GM12878 (cell line): ENCODE measurements around the gene MEIOB. TPM values are rescaled to one million over a fixed set of nuclear protein-coding genes. Genes with fewer than 3 reads are reported as not detected.

Experiments
- ATAC-seq: fragments of 200-7000 bp; cut with Tn5 transposase; 3 replicates; pipeline ENCODE4 v1.9.1; 2020; ENCODE audit warnings: mild to moderate bottlenecking, moderate library complexity
- BruUV-seq: library from RNA; stranded (reverse); fragments of 400-500 nt; replicated peaks from 2 replicates; lab custom pipeline; 2021; lab: Mats Ljungman, UMichigan
- CTCF ChIA-PET: fragments of 300-600 bp; sonication (Branson Sonifier 250); formaldehyde crosslinking; extraction: SDS; loops from one replicate; lab custom pipeline; 2021; ENCODE audit warnings: inconsistent platforms; lab: Yijun Ruan, JAX
- POLR2A ChIA-PET: fragments of 350-600 bp; formaldehyde crosslinking; extraction: SDS; loops from one replicate; lab custom pipeline; 2021; ENCODE audit warnings: inconsistent platforms; lab: Charles Lee
- RAD21 ChIA-PET: fragments of 300-600 bp; sonication (Branson Sonifier 250); formaldehyde crosslinking; loops from one replicate; lab custom pipeline; 2023; ENCODE audit warnings: antibody characterized with exemption; ENCODE audit not compliant: unreplicated experiment; lab: Charles Lee
- SMC1A ChIA-PET: fragments of 300-600 bp; sonication (Branson Sonifier 250); formaldehyde crosslinking; loops from one replicate; lab custom pipeline; 2023; ENCODE audit not compliant: unreplicated experiment, uncharacterized antibody; lab: Charles Lee
- DNase-seq: peaks from one replicate; pipeline ENCODE4 v3.0.0-alpha.2; 2011; ENCODE audit warnings: low read depth, low spot score
- FAIRE-seq: peaks from 3 replicates; lab custom pipeline; 2011; peaks lifted over from hg19 to GRCh38; lab: Jason Lieb, UNC
- H2AFZ ChIP-seq: 2 replicates; pipeline ENCODE4 v1.6.0; 2011; ENCODE audit warnings: low read depth, low read length, control low read depth; ENCODE audit not compliant: control insufficient read depth
- H3K27ac ChIP-seq: 2 replicates; pipeline ENCODE4 v1.5.1; 2011; ENCODE audit warnings: control low read depth; ENCODE audit not compliant: control insufficient read depth, insufficient read depth
- H3K27me3 ChIP-seq, 2 experiments: replicated peaks in 1 of 2; 2 replicates each; pipeline versions ENCODE4 v1.6.0 to v1.6.1; 2011; ENCODE audit warnings: low read length in 1 of 2; ENCODE audit not compliant: control insufficient read depth in 2 of 2, insufficient read depth in 2 of 2
- H3K36me3 ChIP-seq, 2 experiments: 2 replicates each; pipeline ENCODE4 v1.5.1; 2011; ENCODE audit warnings: low read length in 1 of 2; ENCODE audit not compliant: control insufficient read depth in 2 of 2, insufficient read depth in 2 of 2
- H3K4me1 ChIP-seq: 2 replicates; pipeline ENCODE4 v1.6.1; 2011; ENCODE audit warnings: mild to moderate bottlenecking, low read length, moderate library complexity, mixed read lengths; ENCODE audit not compliant: control insufficient read depth, insufficient read depth
- H3K4me2 ChIP-seq: 2 replicates; pipeline ENCODE4 v1.6.0; 2011; ENCODE audit warnings: control low read depth; ENCODE audit not compliant: control insufficient read depth, insufficient read depth
- H3K4me3 ChIP-seq: fragments of 200-600 bp; sonication (generic); 2 replicates; pipeline ENCODE4 v1.5.1; 2016
- H3K79me2 ChIP-seq: 2 replicates; pipeline ENCODE4 v1.6.0; 2011; ENCODE audit warnings: low read length; ENCODE audit not compliant: control insufficient read depth, insufficient read depth
- H3K9ac ChIP-seq: 2 replicates; pipeline ENCODE4 v1.8.0; 2011; ENCODE audit warnings: low read length, control low read depth, mixed read lengths; ENCODE audit not compliant: control insufficient read depth, insufficient read depth
- H3K9me3 ChIP-seq: replicated peaks from 3 replicates; pipeline ENCODE4 v1.5.1; 2011; ENCODE audit warnings: mild to moderate bottlenecking, low read length; ENCODE audit not compliant: control insufficient read depth, insufficient read depth
- H4K20me1 ChIP-seq: 2 replicates; pipeline ENCODE4 v1.6.0; 2011; ENCODE audit not compliant: control insufficient read depth, insufficient read depth
- BCL3 ChIP-seq: IDR thresholded peaks from 2 replicates; pipeline ENCODE4 v1.6.1; 2011; ENCODE audit warnings: borderline replicate concordance, low read depth, mild to moderate bottlenecking, moderate library complexity, low read length; ENCODE audit not compliant: insufficient read depth, poor library complexity, severe bottlenecking
- DPF2 ChIP-seq: fragments of 450-650 bp; IDR thresholded peaks from 2 replicates; pipeline ENCODE4 v1.6.1; 2017; ENCODE audit warnings: mild to moderate bottlenecking
- POLR2A ChIP-seq: IDR thresholded peaks from 2 replicates; pipeline ENCODE4 v1.6.1; 2011; ENCODE audit warnings: low read depth, mild to moderate bottlenecking, low read length
- REST ChIP-seq: IDR thresholded peaks from 2 replicates; pipeline ENCODE4 v1.6.1; 2012; ENCODE audit warnings: mild to moderate bottlenecking, low read depth, low read length
- SPI1 ChIP-seq: IDR thresholded peaks from 2 replicates; pipeline ENCODE4 v1.6.1; 2011; ENCODE audit warnings: low read depth, mild to moderate bottlenecking, low read length, moderate library complexity, borderline replicate concordance; ENCODE audit not compliant: insufficient read depth
- TARDBP ChIP-seq: IDR thresholded peaks from 2 replicates; pipeline ENCODE4 v1.6.1; 2016; ENCODE audit warnings: borderline replicate concordance
- ZNF217 ChIP-seq: fragments of 450-650 bp; IDR thresholded peaks from 2 replicates; pipeline ENCODE4 v1.6.1; 2017; ENCODE audit warnings: antibody characterized with exemption, mild to moderate bottlenecking
- WGBS: methylation state at CpG from one replicate; pipeline ENCODE4 v1.1.6; 2016; ENCODE audit warnings: low lambda C conversion rate; ENCODE audit not compliant: insufficient replicate concordance, insufficient coverage; ENCODE audit errors: missing lambda C conversion rate; 5-methylcytosine and 5-hydroxymethylcytosine counted together
- in situ Hi-C: fragments of 300-500 bp; cut with MboI; formaldehyde crosslinking; loops from 9 replicates; pipeline ENCODE4 v1.14.3; 2018; ENCODE audit warnings: mixed read lengths
- intact Hi-C: fragments of 100-400 bp; cut with micrococcal nuclease; formaldehyde crosslinking; loops from one replicate; pipeline ENCODE4 v1.14.2; 2022; ENCODE audit not compliant: unreplicated experiment
- polyA plus RNA-seq, 11 experiments: library from polyadenylated mRNA; depleted of rRNA in 4 of 11; unstranded in 6 of 11; stranded (reverse) in 5 of 11; fragments of >200 nt; fragmentation: Nextera tagmentation in 4 of 11; fragmentation: Illumina TruSeq in 1 of 11; extraction: Ambion mirVana in 4 of 11; extraction: Trizol in 1 of 11; gene quantifications; 1 replicate in 1 of 11; 2 replicates in 10 of 11; pipeline versions ENCODE4 v1.2.1 to v1.2.3, GENCODE V29; 2011 to 2016; ENCODE audit warnings: inconsistent platforms in 2 of 11, missing spikeins in 2 of 11, low read depth in 1 of 11
- total RNA-seq, 4 experiments: library from RNA; depleted of rRNA in 3 of 4; stranded (reverse); fragments of >200 nt in 3 of 4; fragmentation: Illumina TruSeq in 1 of 4; extraction: Trizol in 1 of 4; gene quantifications; 2 replicates each; pipeline versions ENCODE4 v1.2.1 to v1.2.3, GENCODE V29; 2013 to 2021

MEIOB gene
- total and polyA plus RNA-seq, 10 of the 15 experiments (the other 5 are each of a cell fraction or from before 2014, with no cell fraction given): 0.04 to 0.26 (median 0.09) TPM; not detected in 5

DNA sequence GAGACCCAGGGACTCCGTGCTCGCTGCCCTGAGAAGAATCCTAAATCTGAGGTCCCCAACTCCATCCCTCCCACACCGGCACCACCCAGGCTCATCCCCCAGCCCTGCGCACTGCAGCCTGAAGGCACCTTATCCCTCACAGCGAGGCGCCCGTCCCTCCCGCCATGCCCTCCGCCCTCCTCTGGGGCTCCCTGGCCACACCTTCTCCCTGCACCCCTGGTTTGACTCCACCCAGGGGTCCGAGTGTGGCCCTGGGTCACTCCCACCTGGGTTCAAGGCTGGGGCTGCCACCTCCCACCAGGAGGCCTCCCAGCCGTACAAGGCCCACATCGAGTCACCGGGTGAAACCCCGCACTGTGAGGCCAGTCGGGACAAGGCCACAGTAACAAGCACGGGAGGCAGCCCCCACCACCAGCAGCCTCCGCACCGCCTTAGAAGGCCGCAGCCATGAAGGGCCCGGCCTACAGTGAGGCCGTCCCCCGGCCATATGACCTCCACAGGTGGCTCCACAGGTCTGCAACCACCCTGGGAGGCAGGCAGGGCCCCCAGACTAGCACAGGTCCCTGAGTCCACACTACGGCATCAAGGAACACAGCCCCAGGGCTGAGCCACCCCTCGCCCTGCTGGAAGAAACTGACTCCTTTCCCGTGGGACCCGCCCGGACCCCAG, 53.6 kb downstream of the MEIOB start:
- POLR2A ChIA-PET: no interaction called here

More for the DNA sequence above, 53.6 kb downstream of the MEIOB start:
- no peaks in the 10 kb centered on the region for H3K79me2 ChIP-seq
- DNase-seq: no peak
- no TSS peak for BruUV-seq
- H3K4me1 ChIP-seq: no peaks in the 10 kb centered on the region
- TF ChIP-seq BCL3: no peak
- no peak for TF ChIP-seq ZNF217
- TF ChIP-seq DPF2: no peak
- TF ChIP-seq TARDBP: no peak
- peak; percentile 23; the same call in 1 of the 2 replicates for TF ChIP-seq POLR2A
- no peak for TF ChIP-seq REST
- TF ChIP-seq SPI1: no peak
- intact Hi-C loops (no loop called here), in situ Hi-C loops (no loop called here)
- ChIA-PET CTCF (no interaction called here), RAD21 (no interaction called here), SMC1A (no interaction called here)
- no peaks in the 10 kb centered on the region; a peak in 2 of 4 replicates for H3K36me3 ChIP-seq
- H3K4me3 ChIP-seq: no peak overlapping the region
- H4K20me1 ChIP-seq: no peaks in the 10 kb centered on the region
- H3K9ac ChIP-seq: no peak overlapping the region
- H3K27me3 ChIP-seq: no peaks in the 10 kb centered on the region
- no peak overlapping the region for H3K27ac ChIP-seq
- 92% methylated on average over 27 of the region's 27 CpGs for WGBS
- no peak overlapping the region for H2AFZ ChIP-seq
- no peak overlapping the region for H3K4me2 ChIP-seq
- no peak for ATAC-seq
- no peaks in the 10 kb centered on the region for H3K9me3 ChIP-seq
- no peak for FAIRE-seq
